ENCODE data around the gene EFCAB6.

DNA sequence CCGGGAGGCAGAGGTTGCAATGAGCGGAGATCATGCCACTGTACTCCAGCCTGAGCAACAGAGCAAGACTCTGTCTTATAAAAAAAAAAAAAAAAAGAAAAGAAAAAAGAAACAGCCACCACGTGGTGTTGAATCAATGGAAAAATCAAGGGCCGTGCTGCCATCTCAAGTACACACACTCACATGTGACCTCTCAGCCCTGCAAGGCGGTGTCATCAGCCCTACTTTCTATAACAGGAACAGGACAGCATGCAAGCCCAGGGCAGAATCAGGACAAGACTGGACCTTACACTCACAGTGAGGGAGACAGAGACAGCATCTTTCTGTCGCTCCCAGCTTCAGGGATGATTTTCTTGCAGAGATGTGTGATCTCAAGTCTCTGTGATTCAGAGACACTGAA, 220.7 kb downstream of the EFCAB6 start:
- TF ChIP-seq, protein P1, sequence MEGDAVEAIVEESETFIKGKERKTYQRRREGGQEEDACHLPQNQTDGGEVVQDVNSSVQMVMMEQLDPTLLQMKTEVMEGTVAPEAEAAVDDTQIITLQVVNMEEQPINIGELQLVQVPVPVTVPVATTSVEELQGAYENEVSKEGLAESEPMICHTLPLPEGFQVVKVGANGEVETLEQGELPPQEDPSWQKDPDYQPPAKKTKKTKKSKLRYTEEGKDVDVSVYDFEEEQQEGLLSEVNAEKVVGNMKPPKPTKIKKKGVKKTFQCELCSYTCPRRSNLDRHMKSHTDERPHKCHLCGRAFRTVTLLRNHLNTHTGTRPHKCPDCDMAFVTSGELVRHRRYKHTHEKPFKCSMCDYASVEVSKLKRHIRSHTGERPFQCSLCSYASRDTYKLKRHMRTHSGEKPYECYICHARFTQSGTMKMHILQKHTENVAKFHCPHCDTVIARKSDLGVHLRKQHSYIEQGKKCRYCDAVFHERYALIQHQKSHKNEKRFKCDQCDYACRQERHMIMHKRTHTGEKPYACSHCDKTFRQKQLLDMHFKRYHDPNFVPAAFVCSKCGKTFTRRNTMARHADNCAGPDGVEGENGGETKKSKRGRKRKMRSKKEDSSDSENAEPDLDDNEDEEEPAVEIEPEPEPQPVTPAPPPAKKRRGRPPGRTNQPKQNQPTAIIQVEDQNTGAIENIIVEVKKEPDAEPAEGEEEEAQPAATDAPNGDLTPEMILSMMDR (IDR thresholded peaks at IDR 0.05), result no peak
- TF ChIP-seq POLR2A (IDR thresholded peaks at IDR 0.05), result no peak

All from Peyer's patch (tissue), 4 donors.